Mucosa of descending colon (tissue), 3 donors: ENCODE data around the gene ITPKA. TPM values are rescaled to one million over a fixed set of nuclear protein-coding genes. Genes with fewer than 3 reads are reported as not detected.
A peak's percentile ranks its signal among the peaks of the same experiment; 100 is the strongest.

ENCODE experiments used
- ATAC-seq: fragments of 200-7000 bp; cut with Tn5 transposase; one replicate; pipeline ENCODE4 v1.9.1; 2020; ENCODE audit warnings: mild to moderate bottlenecking, moderate library complexity
- DNase-seq, 3 donors: peaks; one replicate each; pipeline ENCODE4 v3.0.0-alpha.2; 2020
- H3K36me3 ChIP-seq: fragments of 200-600 bp; one replicate; pipeline ENCODE4 v1.8.0; 2021; ENCODE audit warnings: low read depth, mild to moderate bottlenecking
- H3K4me1 ChIP-seq: fragments of 200-600 bp; one replicate; pipeline ENCODE4 v1.8.0; 2021; ENCODE audit warnings: low read depth, mild to moderate bottlenecking
- H3K4me3 ChIP-seq: fragments of 200-600 bp; one replicate; pipeline ENCODE4 v1.8.0; 2021; ENCODE audit warnings: mild to moderate bottlenecking
- H3K9me3 ChIP-seq: fragments of 200-600 bp; one replicate; pipeline ENCODE4 v1.8.0; 2021; ENCODE audit warnings: mild to moderate bottlenecking
- CTCF ChIP-seq: fragments of 200-600 bp; IDR thresholded peaks from one replicate; pipeline ENCODE4 v1.8.0; 2022; ENCODE audit warnings: antibody characterized with exemption, mild to moderate bottlenecking
- intact Hi-C, 2 donors: fragments of 100-400 bp; cut with DNase I in 1 of 2; cut with micrococcal nuclease in 1 of 2; formaldehyde crosslinking; loops; one replicate each; pipeline versions ENCODE4 v1.11.0 to v1.11.1; 2022; cut with DNase I, micrococcal nuclease
- total RNA-seq, 3 donors: library from RNA; stranded (reverse); fragmentation: NEBNext Ultra II Directional in 2 of 3; extraction: Animal tissue kit (Norgen Biotek cat#: 25700) in 2 of 3; gene quantifications; one replicate each; pipeline versions ENCODE4 v1.2.1 to v1.2.4, GENCODE V29; 2021 to 2023
- donor health status: DM: no; HTN: no; CAD: no; lungs with moderate emphysema.
- donor health status: DM: no; HTN: no; CAD: no.
- donor health status: DM: no; HTN: yes; CAD: no.

ITPKA gene
- total RNA-seq, 3 donors from 2014 or later: 18.3 to 57.5 (median 29.5) TPM

- intact Hi-C loops: no loop called here
- Histone ChIP-seq H3K4me3 (no peak overlapping the region), H3K36me3 (no peaks in the 10 kb centered on the region), H3K9me3 (no peaks in the 10 kb centered on the region), H3K4me1 (peaks cover 28% of the 10 kb centered on the region)
- DNase-seq (no peak), ATAC-seq (no peak)
- TF ChIP-seq CTCF: no peak
Measured at GRCh38 chr15:41498657-41499056, 5.0 kb downstream of the ITPKA start.

- no peak overlapping the region for H3K4me3 ChIP-seq
- DNase-seq (no peak), ATAC-seq (no peak)
- intact Hi-C loops: no loop called here
- TF ChIP-seq CTCF: no peak
- H3K9me3 ChIP-seq: no peaks in the 10 kb centered on the region
- H3K36me3 ChIP-seq: no peaks in the 10 kb centered on the region
- peaks cover 28% of the 10 kb centered on the region for H3K4me1 ChIP-seq
Measured at GRCh38 chr15:41499109-41499851, 5.6 kb downstream of the ITPKA start.

GRCh38 chr15:41501191-41501917 lies 7.7 kb downstream of the ITPKA start:
- no peaks in the 10 kb centered on the region for H3K36me3 ChIP-seq
- intact Hi-C loops: no loop called here

GRCh38 chr15:41501931-41502794 lies 8.5 kb downstream of the ITPKA start:
- DNase-seq (peak in 1 of 3 donors; percentile 57), ATAC-seq (peak; percentile 18)
- Histone ChIP-seq H3K4me1 (peaks cover 7% of the 10 kb centered on the region), H3K4me3 (no peak overlapping the region), H3K9me3 (no peaks in the 10 kb centered on the region), H3K36me3 (no peaks in the 10 kb centered on the region)
- intact Hi-C loops: no loop called here
- no peak for TF ChIP-seq CTCF

More at GRCh38 chr15:41501191-41501917, 7.7 kb downstream of the ITPKA start:
- peaks cover 10% of the 10 kb centered on the region for H3K4me1 ChIP-seq
- H3K9me3 ChIP-seq: no peaks in the 10 kb centered on the region
- H3K4me3 ChIP-seq: no peak overlapping the region
- no peak for TF ChIP-seq CTCF
- DNase-seq (no peak), ATAC-seq (peak; percentile 18)

GRCh38 chr15:41502795-41503668 lies 9.4 kb downstream of the ITPKA start:
- Histone ChIP-seq H3K4me1 (peaks cover 7% of the 10 kb centered on the region), H3K36me3 (no peaks in the 10 kb centered on the region), H3K4me3 (no peak overlapping the region), H3K9me3 (no peaks in the 10 kb centered on the region)
- no peak for TF ChIP-seq CTCF
- ATAC-seq (no peak), DNase-seq (peak in 1 of 3 donors; percentile 59)
- intact Hi-C loops: no loop called here
